Neural progenitor cell (in vitro differentiated cells): ENCODE measurements around the gene AKNAD1. TPM values are rescaled to one million over a fixed set of nuclear protein-coding genes. Genes with fewer than 3 reads are reported as not detected.
"Not testable (repeated sequence)": the region's sequence is repeated elsewhere in the genome, so short reads cannot be mapped to it uniquely, and the experiment has no call there.

Experiments used
- DNase-seq: peaks from one replicate; pipeline ENCODE4 v3.0.0-alpha.2; 2016; ENCODE audit warnings: low spot score
- H2AFZ ChIP-seq: fragments of 200-600 bp; sonication (generic); replicated peaks from 2 replicates; pipeline ENCODE4 v1.6.1; 2016; ENCODE audit warnings: antibody characterized with exemption
- H3F3A ChIP-seq: fragments of 200-600 bp; sonication (generic); 2 replicates; pipeline ENCODE4 v1.6.1; 2016; ENCODE audit warnings: antibody characterized with exemption, low read depth
- H3K27ac ChIP-seq: fragments of 200-600 bp; sonication (generic); 2 replicates; pipeline ENCODE4 v1.5.1; 2016; ENCODE audit warnings: mild to moderate bottlenecking
- H3K27me3 ChIP-seq: fragments of 200-600 bp; sonication (generic); 2 replicates; pipeline ENCODE4 v1.6.1; 2016; ENCODE audit warnings: mild to moderate bottlenecking, moderate library complexity
- H3K36me3 ChIP-seq: fragments of 200-600 bp; sonication (generic); 2 replicates; pipeline ENCODE4 v1.5.1; 2016
- H3K4me1 ChIP-seq: fragments of 200-600 bp; sonication (generic); 2 replicates; pipeline ENCODE4 v1.6.1; 2016; ENCODE audit warnings: mixed run types
- H3K4me2 ChIP-seq: fragments of 200-600 bp; sonication (generic); 2 replicates; pipeline ENCODE4 v1.6.1; 2016
- H3K4me3 ChIP-seq: fragments of 200-600 bp; sonication (generic); 2 replicates; pipeline ENCODE4 v1.5.1; 2016
- H3K79me2 ChIP-seq: fragments of 200-600 bp; sonication (generic); 2 replicates; pipeline ENCODE4 v1.6.1; 2016; ENCODE audit warnings: low read depth
- H3K9ac ChIP-seq: fragments of 200-600 bp; sonication (generic); 2 replicates; pipeline ENCODE4 v1.6.1; 2016
- H3K9me3 ChIP-seq: fragments of 200-600 bp; sonication (generic); 2 replicates; pipeline ENCODE4 v1.5.1; 2016; ENCODE audit warnings: low read depth
- H4K20me1 ChIP-seq: fragments of 200-600 bp; sonication (generic); 2 replicates; pipeline ENCODE4 v1.6.1; 2016; ENCODE audit warnings: low read depth
- H3K27ac Mint-ChIP-seq: 3 replicates; pipeline ENCODE4 v1.8.0; 2021; ENCODE audit warnings: mixed read lengths
- H3K27me3 Mint-ChIP-seq: 2 replicates; pipeline ENCODE4 v1.8.0; 2022; ENCODE audit warnings: low read depth, mild to moderate bottlenecking, inconsistent platforms, moderate library complexity, mixed read lengths; ENCODE audit not compliant: insufficient read depth
- H3K36me3 Mint-ChIP-seq: 3 replicates; pipeline ENCODE4 v1.8.0; 2021; ENCODE audit warnings: mixed read lengths
- H3K4me1 Mint-ChIP-seq: 3 replicates; pipeline ENCODE4 v1.8.0; 2021; ENCODE audit warnings: mixed read lengths
- H3K4me3 Mint-ChIP-seq: 3 replicates; pipeline ENCODE4 v1.8.0; 2021; ENCODE audit warnings: mild to moderate bottlenecking, moderate library complexity, mixed read lengths
- H3K9me3 Mint-ChIP-seq: 3 replicates; pipeline ENCODE4 v1.8.0; 2020; ENCODE audit warnings: mixed read lengths
- CTCF ChIP-seq: fragments of 200-600 bp; sonication (generic); IDR thresholded peaks from 2 replicates; pipeline ENCODE4 v1.5.1; 2017; ENCODE audit warnings: antibody characterized with exemption, mild to moderate bottlenecking
- EZH2 ChIP-seq: fragments of 200-600 bp; sonication (generic); IDR thresholded peaks from 2 replicates; pipeline ENCODE4 v1.6.1; 2017; ENCODE audit warnings: antibody characterized with exemption, mild to moderate bottlenecking, moderate library complexity
- EZH2phosphoT487 ChIP-seq: fragments of 200-600 bp; sonication (generic); IDR thresholded peaks from 2 replicates; pipeline ENCODE4 v1.6.1; 2017; ENCODE audit warnings: antibody characterized with exemption
- total RNA-seq: library from RNA; depleted of rRNA; stranded (reverse); fragments of >200 nt; gene quantifications from 2 replicates; pipeline ENCODE4 v1.2.3, GENCODE V29; 2015; ENCODE audit warnings: low replicate concordance

The AKNAD1 gene
- total RNA-seq, 1 donor from 2014 or later: not detected

- H3K4me2 ChIP-seq: no peak overlapping the region
- H3K27ac ChIP-seq: no peak overlapping the region
- H3K36me3 ChIP-seq: peaks cover 40% of the 10 kb centered on the region
- Mint-ChIP-seq H3K27ac (no peak overlapping the region), H3K27me3 (no peaks in the 10 kb centered on the region), H3K4me3 (no peak overlapping the region), H3K4me1 (no peaks in the 10 kb centered on the region), H3K36me3 (peaks cover 73% of the 10 kb centered on the region), H3K9me3 (peaks cover 42% of the 10 kb centered on the region)
- H3K27me3 ChIP-seq: no peaks in the 10 kb centered on the region
- no peak overlapping the region for H3K4me3 ChIP-seq
- H3K79me2 ChIP-seq: no peaks in the 10 kb centered on the region
- H3K9me3 ChIP-seq: peaks cover 11% of the 10 kb centered on the region
- no peak overlapping the region for H3K9ac ChIP-seq
- no peak for DNase-seq
- H2AFZ ChIP-seq: no peak overlapping the region
- no peaks in the 10 kb centered on the region for H3K4me1 ChIP-seq
- no peak for TF ChIP-seq EZH2
- TF ChIP-seq CTCF: no peak
- TF ChIP-seq EZH2phosphoT487: no peak
- no peaks in the 10 kb centered on the region for H4K20me1 ChIP-seq
- no peaks in the 10 kb centered on the region for H3F3A ChIP-seq
Measured at GRCh38 chr1:108785880-108786279, 71.0 kb downstream of the AKNAD1 start.

GRCh38 chr1:108785264-108785663, 71.6 kb downstream of the AKNAD1 start:
- no peak overlapping the region for H2AFZ ChIP-seq
- no peaks in the 10 kb centered on the region for H3K27me3 Mint-ChIP-seq
- DNase-seq: no peak
- H3K9me3 ChIP-seq: peaks cover 11% of the 10 kb centered on the region
- no peaks in the 10 kb centered on the region for H3K27me3 ChIP-seq
- H3K36me3 ChIP-seq: peaks cover 35% of the 10 kb centered on the region
- H3K27ac ChIP-seq: no peak overlapping the region
- peaks cover 40% of the 10 kb centered on the region for H3K9me3 Mint-ChIP-seq
- H3K9ac ChIP-seq: no peak overlapping the region
- H4K20me1 ChIP-seq: no peaks in the 10 kb centered on the region
- H3K4me2 ChIP-seq: no peak overlapping the region
- no peaks in the 10 kb centered on the region for H3K4me1 ChIP-seq
- H3K36me3 Mint-ChIP-seq: peaks cover 69% of the 10 kb centered on the region
- no peaks in the 10 kb centered on the region for H3K79me2 ChIP-seq
- no peak overlapping the region for H3K27ac Mint-ChIP-seq
- H3K4me1 Mint-ChIP-seq: no peaks in the 10 kb centered on the region
- no peak overlapping the region for H3K4me3 Mint-ChIP-seq
- H3F3A ChIP-seq: no peaks in the 10 kb centered on the region
- no peak overlapping the region for H3K4me3 ChIP-seq
- TF ChIP-seq EZH2 (no peak), EZH2phosphoT487 (no peak)

- Mint-ChIP-seq H3K36me3 (peaks cover 45% of the 10 kb centered on the region), H3K9me3 (peaks cover 30% of the 10 kb centered on the region)
Measured at GRCh38 chr1:108781575-108781944, 75.3 kb downstream of the AKNAD1 start.

GRCh38 chr1:108780937-108781574, 75.8 kb downstream of the AKNAD1 start:
- no peaks in the 10 kb centered on the region for H3K27me3 ChIP-seq
- no peaks in the 10 kb centered on the region for H3K4me1 ChIP-seq
- H3K79me2 ChIP-seq: no peaks in the 10 kb centered on the region
- H3K36me3 ChIP-seq: peaks cover 23% of the 10 kb centered on the region
- Mint-ChIP-seq H3K4me1 (no peaks in the 10 kb centered on the region), H3K4me3 (no peak overlapping the region), H3K36me3 (peaks cover 41% of the 10 kb centered on the region), H3K27me3 (no peaks in the 10 kb centered on the region), H3K9me3 (peaks cover 27% of the 10 kb centered on the region), H3K27ac (no peak overlapping the region)
- no peaks in the 10 kb centered on the region for H3F3A ChIP-seq
- TF ChIP-seq CTCF (no peak), EZH2 (no peak), EZH2phosphoT487 (no peak)
- H3K9ac ChIP-seq: no peak overlapping the region
- peaks cover 4% of the 10 kb centered on the region for H3K9me3 ChIP-seq
- H2AFZ ChIP-seq: no peak overlapping the region
- H3K4me3 ChIP-seq: no peak overlapping the region
- H4K20me1 ChIP-seq: no peaks in the 10 kb centered on the region
- H3K27ac ChIP-seq: no peak overlapping the region
- H3K4me2 ChIP-seq: no peak overlapping the region
- no peak for DNase-seq

More at GRCh38 chr1:108781575-108781944, 75.3 kb downstream of the AKNAD1 start:
- H3K4me1 ChIP-seq, H3K4me3 Mint-ChIP-seq, H3K27me3 ChIP-seq, H3K4me1 Mint-ChIP-seq, H3K27ac Mint-ChIP-seq, H3K4me2 ChIP-seq, H3K27ac ChIP-seq, H3K9ac ChIP-seq, DNase-seq, H3K4me3 ChIP-seq, H3K79me2 ChIP-seq, H3K9me3 ChIP-seq, H2AFZ ChIP-seq, H3K27me3 Mint-ChIP-seq, H4K20me1 ChIP-seq, H3F3A ChIP-seq: not testable (repeated sequence)
- peaks cover 26% of the 10 kb centered on the region for H3K36me3 ChIP-seq
